Stimulated activated CD4-positive, alpha-beta T cell treated with anti-CD3 and anti-CD28 coated beads, Interleukin-4, amount 100 ng/mL, for 48 hours (primary cell): ENCODE measurements around the gene ACTN3.
"Not testable (repeated sequence)": the region's sequence is repeated elsewhere in the genome, so short reads cannot be mapped to it uniquely, and the experiment has no call there.

Source experiments
- DNase-seq, 2 donors: peaks; one replicate each; pipeline ENCODE4 v3.0.0-alpha.2; 2020; ENCODE audit warnings: low read depth in 2 of 2

Gene ACTN3

DNA sequence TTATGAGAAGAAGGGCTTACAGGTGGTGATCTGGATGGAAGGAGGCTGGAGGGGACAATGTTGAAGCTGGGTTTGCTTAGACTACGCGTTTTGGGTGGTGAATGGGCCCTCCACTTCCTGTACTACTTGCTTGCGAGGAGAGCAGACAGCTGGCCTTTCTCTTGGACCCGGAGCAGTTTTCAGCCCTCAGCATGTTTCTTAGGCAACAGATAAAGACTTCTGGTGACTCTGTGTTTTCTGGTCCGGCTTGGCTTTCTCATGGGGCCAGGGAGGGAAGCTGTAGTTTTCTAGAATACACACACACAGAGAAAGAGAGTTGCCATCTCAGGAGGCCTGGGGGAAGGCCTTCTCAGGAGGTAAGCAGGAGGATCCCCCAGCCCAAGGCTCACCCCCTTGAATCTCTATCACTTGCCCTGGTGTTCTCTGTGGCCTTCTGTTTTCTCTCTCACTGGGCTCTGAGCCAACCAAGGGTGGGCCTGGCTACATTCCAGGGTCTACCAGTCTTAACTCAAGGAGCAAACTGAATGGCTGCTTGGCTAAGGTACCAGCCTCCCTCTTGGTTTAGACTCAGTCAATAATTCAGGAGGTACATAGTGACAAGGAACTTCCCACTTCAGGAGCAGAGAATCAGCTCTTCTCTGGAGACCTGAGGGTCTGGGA lies 48.7 kb downstream of the ACTN3 start:
- no peak for DNase-seq

DNA sequence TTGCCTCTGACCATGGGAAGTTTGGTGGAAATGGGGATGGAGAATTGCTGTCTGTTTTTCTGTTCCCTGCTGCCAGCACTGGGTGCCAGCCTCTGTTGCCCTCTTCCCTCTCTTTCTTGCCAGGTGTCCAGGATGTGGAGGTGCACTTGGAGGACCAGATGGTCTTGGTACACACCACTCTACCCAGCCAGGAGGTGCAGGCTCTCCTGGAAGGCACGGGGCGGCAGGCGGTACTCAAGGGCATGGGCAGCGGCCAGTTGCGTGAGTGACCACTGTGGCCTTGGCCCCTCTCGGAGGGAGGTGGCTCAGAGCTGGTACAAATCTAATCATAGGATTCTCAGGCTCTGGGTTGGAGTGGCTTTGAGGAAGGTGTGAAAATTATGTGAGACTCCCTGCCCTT lies 52.3 kb downstream of the ACTN3 start:
- no peak for DNase-seq

DNA sequence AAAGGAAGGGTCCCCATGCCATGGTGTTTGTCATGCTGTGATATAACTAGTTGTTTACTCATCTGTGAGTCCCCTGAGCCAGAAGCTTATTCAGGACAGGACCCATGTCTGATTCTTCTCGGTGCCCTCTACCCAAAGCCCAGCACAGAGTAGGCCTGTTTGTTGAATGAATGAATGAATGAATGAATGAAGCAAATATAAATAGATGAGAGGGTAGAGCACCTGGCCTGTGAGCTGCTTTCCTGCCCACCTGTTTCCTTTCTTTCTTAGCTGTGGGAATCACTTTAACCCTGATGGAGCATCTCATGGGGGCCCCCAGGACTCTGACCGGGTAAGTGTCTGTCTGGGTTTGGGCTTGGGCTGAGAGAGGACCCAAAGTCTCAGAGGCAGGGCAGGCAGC lies 53.5 kb downstream of the ACTN3 start:
- no peak for DNase-seq

DNA sequence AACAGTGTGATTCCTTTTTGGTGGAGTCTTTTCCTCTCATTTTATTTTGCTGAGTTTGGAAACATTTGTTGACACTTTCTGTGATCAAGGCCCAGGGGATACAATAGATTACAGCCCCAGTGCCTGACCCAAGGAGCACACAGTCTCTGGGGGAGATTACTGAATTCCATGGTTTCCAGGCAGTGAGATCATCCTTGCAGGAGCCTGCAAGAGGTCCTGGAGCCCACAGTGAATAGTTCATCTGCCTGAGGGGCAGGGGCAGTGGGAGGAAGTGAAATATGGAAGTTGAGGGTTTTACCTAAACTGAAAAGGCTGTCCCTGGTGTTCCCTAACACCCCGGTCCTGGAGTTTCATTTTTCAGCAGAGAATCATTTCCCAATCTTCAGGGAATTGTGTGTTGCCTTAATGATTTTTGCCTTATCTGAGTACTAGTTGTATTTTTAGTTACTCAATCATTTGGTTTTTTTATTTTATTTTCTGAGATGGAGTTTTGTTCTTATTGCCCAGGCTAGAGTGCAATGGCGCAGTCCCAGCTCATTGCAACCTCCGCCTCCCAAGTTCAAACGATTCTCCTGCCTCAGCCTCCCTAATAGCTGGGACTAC lies 54.0 kb downstream of the ACTN3 start:
- no peak for DNase-seq

DNA sequence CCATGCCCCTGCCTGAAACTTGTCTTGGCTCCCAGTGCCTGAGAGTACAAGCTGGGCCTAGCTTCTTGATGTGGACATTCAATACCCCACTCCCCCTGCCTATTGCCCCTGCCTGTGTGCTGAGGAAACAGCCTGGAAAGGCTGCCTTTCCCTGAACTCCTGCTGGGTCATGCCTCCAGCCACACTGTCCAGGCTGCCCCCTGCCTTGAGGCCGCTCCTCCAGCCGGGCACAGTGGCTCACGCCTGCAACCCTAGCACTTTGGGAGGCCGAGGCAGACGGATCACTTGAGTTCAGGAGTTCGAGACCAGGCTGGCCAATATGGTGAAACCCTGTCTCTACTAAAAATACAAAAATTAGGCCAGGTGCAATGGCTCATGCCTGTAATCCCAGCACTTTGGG lies 56.4 kb downstream of the ACTN3 start:
- no peak for DNase-seq

DNA sequence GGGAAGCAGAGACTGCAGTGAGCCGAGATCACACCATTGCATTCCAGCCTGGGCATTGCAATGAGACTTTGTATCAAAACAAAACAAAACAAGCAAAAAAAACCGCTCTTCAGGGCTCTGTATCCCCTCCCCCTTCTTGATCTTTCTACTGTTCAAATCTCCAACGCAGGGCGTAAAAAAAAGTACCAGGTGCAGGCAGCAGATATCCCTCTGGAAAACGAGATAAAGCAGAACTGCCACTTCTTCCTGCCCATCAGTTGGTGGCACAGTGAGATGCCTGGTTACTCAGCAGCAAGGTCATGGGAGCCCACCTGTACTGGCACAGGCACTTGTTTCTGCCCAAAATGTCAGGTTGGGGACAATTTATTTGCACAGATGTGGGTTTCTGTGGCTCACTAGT lies 57.5 kb downstream of the ACTN3 start:
- DNase-seq = no peak

DNA sequence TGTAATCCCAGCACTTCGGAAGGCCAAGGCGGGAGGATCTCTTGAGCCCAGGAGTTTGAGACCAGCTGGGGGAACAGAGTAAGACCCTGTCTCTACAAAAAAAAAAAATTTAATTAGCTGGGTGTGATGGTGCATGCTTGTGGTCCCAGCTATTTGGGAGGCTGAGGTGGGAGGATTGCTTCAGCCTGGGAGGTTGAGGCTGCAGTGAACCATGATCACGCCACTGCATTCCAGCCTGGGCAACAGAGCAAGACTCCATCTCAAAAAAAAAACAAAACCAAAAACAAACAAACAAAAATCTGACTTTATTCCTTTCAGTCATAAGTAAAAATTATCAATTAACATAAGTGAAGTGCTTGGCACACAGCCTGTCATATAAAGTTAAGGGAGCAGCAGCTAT lies 59.9 kb downstream of the ACTN3 start:
- not testable (repeated sequence) for DNase-seq

DNA sequence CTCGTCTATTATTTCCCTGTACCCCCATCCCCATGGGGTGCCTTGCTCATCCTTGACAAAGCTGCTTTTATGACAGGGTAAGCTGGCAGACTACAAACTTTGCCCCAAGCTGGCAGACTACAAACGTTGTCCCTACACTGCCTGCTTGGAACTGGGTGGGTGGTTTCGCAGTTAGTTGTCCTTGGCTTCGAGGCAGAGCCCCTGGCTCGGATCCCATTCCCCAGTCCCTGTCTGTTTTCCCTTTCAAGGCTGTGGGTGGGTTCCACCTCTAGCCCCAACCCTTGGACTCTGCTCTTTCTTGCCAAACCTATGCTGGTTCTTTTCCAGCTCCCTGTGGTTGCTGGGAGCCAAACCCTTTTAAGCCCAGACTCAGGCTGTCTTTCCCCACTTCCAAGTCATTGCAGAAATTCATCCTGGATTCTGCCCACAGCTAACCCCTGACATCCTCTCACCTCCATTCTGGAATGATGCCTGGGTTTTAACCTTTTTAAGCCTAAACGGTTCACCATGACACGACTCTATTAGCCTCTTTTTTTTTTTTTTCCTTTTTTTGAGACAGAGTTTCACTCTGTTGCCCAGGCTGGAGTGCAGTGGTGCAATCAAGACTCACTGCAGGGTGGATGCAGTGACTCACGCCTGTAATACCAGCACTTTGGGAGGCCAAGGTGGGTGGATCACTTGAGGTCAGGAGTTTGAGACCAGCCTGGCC lies 60.6 kb downstream of the ACTN3 start:
- DNase-seq = no peak

DNA sequence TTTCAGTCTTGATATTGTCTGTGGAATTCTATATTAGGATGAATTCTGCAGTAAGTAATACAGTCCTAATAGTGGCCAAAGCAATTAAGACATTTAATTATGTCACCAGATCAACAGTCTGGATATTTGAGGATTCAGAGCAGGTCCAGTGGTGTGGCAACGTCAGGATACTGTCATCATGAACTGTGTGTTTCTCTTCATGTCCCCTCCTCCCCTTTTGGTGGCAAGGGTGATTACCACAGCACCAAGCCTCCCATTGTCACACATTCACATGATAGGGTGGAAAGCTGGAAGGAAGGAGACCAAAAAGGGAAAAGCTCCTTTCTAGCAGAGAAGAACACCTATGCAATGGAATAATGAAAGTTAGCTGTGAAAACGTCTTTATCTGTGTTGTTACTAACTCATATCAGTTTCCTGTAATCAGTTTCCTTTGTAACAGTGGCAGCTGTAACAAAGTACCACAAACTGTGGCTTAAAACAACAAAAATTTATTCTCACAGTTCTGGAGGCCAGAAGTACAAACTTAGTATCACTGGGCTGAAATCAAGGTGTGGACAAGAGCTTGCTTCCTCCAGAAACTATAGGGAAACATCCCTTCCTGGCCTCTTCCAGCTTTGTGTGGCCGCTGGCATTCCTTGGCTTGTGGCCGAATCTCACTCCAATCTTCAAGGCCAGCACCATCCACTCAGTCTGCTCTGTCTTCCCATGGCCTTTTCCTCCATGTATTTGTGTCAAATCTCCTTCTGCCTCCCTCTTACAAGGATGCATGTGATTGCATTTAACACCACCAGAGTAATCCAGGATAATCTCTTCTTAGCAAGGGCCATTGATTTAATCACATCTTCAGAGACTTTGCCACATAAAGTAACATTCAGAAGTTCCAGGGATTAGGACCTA lies 63.3 kb downstream of the ACTN3 start:
- DNase-seq = no peak

DNA sequence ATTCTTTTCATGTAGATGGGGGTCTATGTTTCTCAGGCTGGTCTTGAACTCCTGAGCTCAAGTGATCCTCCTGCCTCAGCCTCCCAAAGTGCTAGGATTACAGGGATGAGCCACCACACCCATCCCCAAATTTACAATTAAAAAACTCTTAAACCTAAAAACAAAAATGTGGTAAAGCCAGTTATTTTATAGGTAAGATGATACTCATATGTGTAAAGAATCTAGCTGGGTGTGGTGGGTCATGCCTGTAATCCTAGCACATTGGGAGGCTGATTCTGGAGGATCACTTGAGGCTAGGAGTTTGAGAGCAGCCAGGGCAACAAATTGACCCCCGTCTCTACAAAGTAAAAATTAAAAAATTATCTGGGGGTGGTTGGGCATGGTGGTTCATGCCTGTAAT lies 65.8 kb downstream of the ACTN3 start:
- DNase-seq = no peak
